Neural progenitor cell (in vitro differentiated cells): ENCODE results near the gene CCDC85C.

Experiments
- EZH2phosphoT487 ChIP-seq: fragments of 200-600 bp; sonication (generic); IDR thresholded peaks from 2 replicates; pipeline ENCODE4 v1.6.1; 2017; ENCODE audit warnings: antibody characterized with exemption
- TF ChIP-seq, protein P1 (sequence below): fragments of 200-600 bp; sonication (generic); IDR thresholded peaks from 2 replicates; pipeline ENCODE4 v1.5.1; 2017; ENCODE audit warnings: antibody characterized with exemption, mild to moderate bottlenecking

DNA sequence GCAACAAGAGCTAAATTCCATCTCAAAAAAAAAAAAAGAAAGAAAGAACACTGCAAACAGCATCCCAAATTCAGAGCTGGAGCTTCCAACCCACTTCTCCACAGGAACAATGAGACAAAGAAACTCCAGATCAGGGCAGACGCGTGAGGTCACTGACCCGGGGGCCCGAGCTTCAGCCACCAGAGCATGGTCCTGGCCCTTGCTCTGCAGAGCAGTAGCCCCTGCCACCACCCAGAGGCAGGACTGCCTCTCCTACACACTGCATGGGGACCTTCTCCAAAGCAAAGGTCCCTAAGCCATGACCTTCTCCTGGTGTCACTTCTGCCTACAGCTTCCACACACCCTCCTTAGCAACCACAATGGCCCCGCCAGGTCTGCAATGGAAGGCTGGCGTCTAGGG lies 69.7 kb downstream of the CCDC85C start:
- TF ChIP-seq EZH2phosphoT487 = no peak
- TF ChIP-seq, protein P1, sequence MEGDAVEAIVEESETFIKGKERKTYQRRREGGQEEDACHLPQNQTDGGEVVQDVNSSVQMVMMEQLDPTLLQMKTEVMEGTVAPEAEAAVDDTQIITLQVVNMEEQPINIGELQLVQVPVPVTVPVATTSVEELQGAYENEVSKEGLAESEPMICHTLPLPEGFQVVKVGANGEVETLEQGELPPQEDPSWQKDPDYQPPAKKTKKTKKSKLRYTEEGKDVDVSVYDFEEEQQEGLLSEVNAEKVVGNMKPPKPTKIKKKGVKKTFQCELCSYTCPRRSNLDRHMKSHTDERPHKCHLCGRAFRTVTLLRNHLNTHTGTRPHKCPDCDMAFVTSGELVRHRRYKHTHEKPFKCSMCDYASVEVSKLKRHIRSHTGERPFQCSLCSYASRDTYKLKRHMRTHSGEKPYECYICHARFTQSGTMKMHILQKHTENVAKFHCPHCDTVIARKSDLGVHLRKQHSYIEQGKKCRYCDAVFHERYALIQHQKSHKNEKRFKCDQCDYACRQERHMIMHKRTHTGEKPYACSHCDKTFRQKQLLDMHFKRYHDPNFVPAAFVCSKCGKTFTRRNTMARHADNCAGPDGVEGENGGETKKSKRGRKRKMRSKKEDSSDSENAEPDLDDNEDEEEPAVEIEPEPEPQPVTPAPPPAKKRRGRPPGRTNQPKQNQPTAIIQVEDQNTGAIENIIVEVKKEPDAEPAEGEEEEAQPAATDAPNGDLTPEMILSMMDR = no peak
